Naive thymus-derived CD4-positive, alpha-beta T cell (primary cell): ENCODE data around the gene MS4A12. TPM values are rescaled to one million over a fixed set of nuclear protein-coding genes. Genes with fewer than 3 reads are reported as not detected.
"Not testable (repeated sequence)": the region's sequence is repeated elsewhere in the genome, so short reads cannot be mapped to it uniquely, and the experiment has no call there.

ENCODE experiments used
- ATAC-seq: fragments of 150-1000 bp; cut with Tn5 transposase; 2 replicates; pipeline ENCODE4 v1.10.0; 2021; ENCODE audit warnings: mild to moderate bottlenecking, moderate library complexity
- CTCF ChIA-PET: fragments of 350-600 bp; sonication (Branson Sonifier 250); formaldehyde crosslinking; loops from one replicate; lab custom pipeline; 2021; ENCODE audit warnings: antibody characterized with exemption; lab: Charles Lee
- POLR2A ChIA-PET: fragments of 350-600 bp; sonication (Branson Sonifier 250); formaldehyde crosslinking; loops from one replicate; lab custom pipeline; 2021; ENCODE audit warnings: antibody characterized with exemption, inconsistent platforms; lab: Charles Lee
- DNase-seq, 9 donors: peaks; one replicate each; pipeline versions ENCODE4 v3.0.0 to v3.0.0-alpha.2; 2020 to 2022; ENCODE audit warnings: mixed read lengths in 1 of 9
- H3K27ac ChIP-seq: one replicate; pipeline ENCODE4 v1.7.0; 2013; ENCODE audit warnings: mild to moderate bottlenecking, low read depth, low read length, moderate library complexity
- H3K27me3 ChIP-seq, 2 donors: one replicate each; pipeline ENCODE4 v1.7.0; 2013; ENCODE audit warnings: low read length in 2 of 2, mild to moderate bottlenecking in 2 of 2, moderate library complexity in 2 of 2; ENCODE audit not compliant: control insufficient read depth in 2 of 2, insufficient read depth in 2 of 2
- H3K36me3 ChIP-seq, 3 experiments: 1 replicate in 2 of 3; 2 replicates in 1 of 3; pipeline ENCODE4 v1.7.0; 2013; ENCODE audit warnings: low read length in 3 of 3, mild to moderate bottlenecking in 3 of 3, moderate library complexity in 1 of 3; ENCODE audit not compliant: insufficient read depth in 3 of 3, control insufficient read depth in 2 of 3
- H3K4me1 ChIP-seq, 2 donors: one replicate each; pipeline ENCODE4 v1.7.0; 2013; ENCODE audit warnings: low read length in 2 of 2, mild to moderate bottlenecking in 2 of 2, moderate library complexity in 1 of 2; ENCODE audit not compliant: control insufficient read depth in 2 of 2, insufficient read depth in 2 of 2
- H3K4me3 ChIP-seq: 2 replicates; pipeline ENCODE4 v1.7.0; 2013; ENCODE audit warnings: mild to moderate bottlenecking, low read length
- H3K9me3 ChIP-seq, 3 experiments: 1 replicate in 2 of 3; 2 replicates in 1 of 3; pipeline ENCODE4 v1.7.0; 2013; ENCODE audit warnings: low read length in 3 of 3; ENCODE audit not compliant: control insufficient read depth in 2 of 3
- H3K27ac Mint-ChIP-seq, 9 donors: one replicate each; pipeline ENCODE4 v1.8.0; 2020 to 2022; ENCODE audit warnings: mixed read lengths in 9 of 9, mild to moderate bottlenecking in 8 of 9, moderate library complexity in 5 of 9, inconsistent platforms in 2 of 9
- H3K27me3 Mint-ChIP-seq, 5 donors: one replicate each; pipeline ENCODE4 v1.8.0; 2021 to 2022; ENCODE audit warnings: mixed read lengths in 5 of 5, mild to moderate bottlenecking in 1 of 5
- H3K36me3 Mint-ChIP-seq, 5 donors: one replicate each; pipeline ENCODE4 v1.8.0; 2020 to 2022; ENCODE audit warnings: mixed read lengths in 5 of 5, mild to moderate bottlenecking in 3 of 5, inconsistent platforms in 1 of 5
- H3K4me1 Mint-ChIP-seq, 7 donors: one replicate each; pipeline ENCODE4 v1.8.0; 2020 to 2022; ENCODE audit warnings: mixed read lengths in 7 of 7, mild to moderate bottlenecking in 3 of 7, inconsistent platforms in 1 of 7
- H3K4me3 Mint-ChIP-seq, 10 donors: one replicate each; pipeline ENCODE4 v1.8.0; 2020 to 2022; ENCODE audit warnings: mild to moderate bottlenecking in 10 of 10, mixed read lengths in 10 of 10, moderate library complexity in 6 of 10, inconsistent platforms in 2 of 10
- H3K9me3 Mint-ChIP-seq, 11 donors: one replicate each; pipeline ENCODE4 v1.8.0; 2020 to 2022; ENCODE audit warnings: mixed read lengths in 11 of 11, mild to moderate bottlenecking in 4 of 11, inconsistent platforms in 1 of 11, moderate library complexity in 1 of 11
- intact Hi-C, 2 donors: fragments of 100-400 bp; cut with micrococcal nuclease; formaldehyde crosslinking; loops; one replicate each; pipeline ENCODE4 v1.15.1; 2023
- polyA plus RNA-seq, 2 donors: library from polyadenylated mRNA; unstranded; fragments of 300-500 nt; fragmentation: Illumina TruSeq; gene quantifications; one replicate each; pipeline ENCODE4 v1.2.3, GENCODE V29; 2021
- total RNA-seq, 6 experiments: library from RNA in 5 of 6; stranded (reverse) in 5 of 6; gene quantifications; 1 replicate in 5 of 6; 2 replicates in 1 of 6; pipeline ENCODE4 v1.2.3 and lab custom pipeline; 2021 to 2026

MS4A12 gene
- total and polyA plus RNA-seq, 7 experiments from 2014 or later = not detected

- Mint-ChIP-seq H3K27me3 (peaks cover 9 to 29% (median 21%) of the 10 kb centered on the region in 5 donors), H3K9me3 (peaks cover 0 to 26% (median 7%) of the 10 kb centered on the region in 11 donors)
- intact Hi-C loops, H3K36me3 ChIP-seq, H3K4me3 Mint-ChIP-seq, ATAC-seq, CTCF ChIA-PET, POLR2A ChIA-PET, H3K36me3 Mint-ChIP-seq, H3K4me3 ChIP-seq, H3K4me1 Mint-ChIP-seq, H3K4me1 ChIP-seq, H3K27ac Mint-ChIP-seq, DNase-seq, H3K27me3 ChIP-seq, H3K27ac ChIP-seq, H3K9me3 ChIP-seq: not testable (repeated sequence)
Measured at GRCh38 chr11:60509609-60510008, 17.0 kb downstream of the MS4A12 start.

- H3K4me1 ChIP-seq, H3K4me3 ChIP-seq, H3K36me3 Mint-ChIP-seq, H3K4me3 Mint-ChIP-seq, ATAC-seq, intact Hi-C loops, DNase-seq, H3K9me3 ChIP-seq, H3K27me3 ChIP-seq, CTCF ChIA-PET, H3K4me1 Mint-ChIP-seq, H3K36me3 ChIP-seq, H3K27ac Mint-ChIP-seq, POLR2A ChIA-PET, H3K27ac ChIP-seq: not testable (repeated sequence)
- Mint-ChIP-seq H3K9me3 (peaks cover 0 to 26% (median 7%) of the 10 kb centered on the region in 11 donors), H3K27me3 (peaks cover 11 to 29% (median 19%) of the 10 kb centered on the region in 5 donors)
Measured at GRCh38 chr11:60510209-60510608, 17.6 kb downstream of the MS4A12 start.

GRCh38 chr11:60511393-60511792, 18.8 kb downstream of the MS4A12 start:
- H3K27me3 Mint-ChIP-seq = peaks cover 9 to 36% (median 20%) of the 10 kb centered on the region in 5 donors
- CTCF ChIA-PET = no interaction called here
- Histone ChIP-seq H3K36me3 (no peaks in the 10 kb centered on the region), H3K27ac (no peak overlapping the region), H3K4me3 (no peak overlapping the region), H3K27me3 (peaks cover 0 to 3% of the 10 kb centered on the region in 2 donors), H3K9me3 (no peaks in the 10 kb centered on the region), H3K4me1 (no peaks in the 10 kb centered on the region)
- DNase-seq (no peak), ATAC-seq (no peak)
- intact Hi-C loops = no loop called here
- POLR2A ChIA-PET = no interaction called here
- peaks cover 0 to 4% (median 0%) of the 10 kb centered on the region in 5 donors for H3K36me3 Mint-ChIP-seq
- peaks cover 0 to 26% (median 7%) of the 10 kb centered on the region in 11 donors for H3K9me3 Mint-ChIP-seq
- H3K27ac Mint-ChIP-seq = no peak overlapping the region
- peaks cover 0 to 1% (median 0%) of the 10 kb centered on the region in 7 donors for H3K4me1 Mint-ChIP-seq
- H3K4me3 Mint-ChIP-seq = no peak overlapping the region

GRCh38 chr11:60512651-60513225, 20.2 kb downstream of the MS4A12 start:
- intact Hi-C loops = no loop called here
- ATAC-seq = no peak
- H3K27ac ChIP-seq = no peak overlapping the region
- H3K27ac Mint-ChIP-seq = no peak overlapping the region
- no peaks in the 10 kb centered on the region for H3K9me3 ChIP-seq
- peaks cover 0 to 23% (median 7%) of the 10 kb centered on the region in 11 donors for H3K9me3 Mint-ChIP-seq
- peaks cover 0 to 3% (median 0%) of the 10 kb centered on the region in 5 donors for H3K36me3 Mint-ChIP-seq
- H3K4me1 Mint-ChIP-seq = peaks cover 0 to 1% (median 0%) of the 10 kb centered on the region in 7 donors
- DNase-seq = no peak
- peaks cover 0 to 3% of the 10 kb centered on the region in 2 donors for H3K27me3 ChIP-seq
- H3K27me3 Mint-ChIP-seq = peaks cover 2 to 25% (median 17%) of the 10 kb centered on the region in 5 donors
- H3K4me3 Mint-ChIP-seq = no peak overlapping the region
- ChIA-PET POLR2A (no interaction called here), CTCF (no interaction called here)
- no peaks in the 10 kb centered on the region for H3K36me3 ChIP-seq
- H3K4me1 ChIP-seq = no peaks in the 10 kb centered on the region
- no peak overlapping the region for H3K4me3 ChIP-seq

GRCh38 chr11:60513496-60514460, 21.2 kb downstream of the MS4A12 start:
- no peaks in the 10 kb centered on the region for H3K9me3 ChIP-seq
- H3K4me3 ChIP-seq = no peak overlapping the region
- Mint-ChIP-seq H3K27me3 (peaks cover 4 to 24% (median 22%) of the 10 kb centered on the region in 5 donors), H3K9me3 (peaks cover 0 to 17% (median 5%) of the 10 kb centered on the region in 11 donors), H3K4me1 (peaks cover 0 to 1% (median 0%) of the 10 kb centered on the region in 7 donors), H3K36me3 (no peaks in the 10 kb centered on the region), H3K4me3 (no peak overlapping the region), H3K27ac (no peak overlapping the region)
- ChIA-PET CTCF (no interaction called here), POLR2A (no interaction called here)
- DNase-seq = no peak
- intact Hi-C loops = no loop called here
- no peak for ATAC-seq
- peaks cover 0 to 3% of the 10 kb centered on the region in 2 donors for H3K27me3 ChIP-seq
- no peak overlapping the region for H3K27ac ChIP-seq
- no peaks in the 10 kb centered on the region for H3K36me3 ChIP-seq
- no peaks in the 10 kb centered on the region for H3K4me1 ChIP-seq

GRCh38 chr11:60515144-60515855, 22.7 kb downstream of the MS4A12 start, which contains the start of gene MS4A13:
Gene MS4A13, plus strand, starts transcription at chr11:60515392. Its CDS starts 2,692 bp downstream, at chr11:60518084.
- peaks cover 5 to 34% (median 32%) of the 10 kb centered on the region in 5 donors for H3K27me3 Mint-ChIP-seq
- peaks cover 0 to 1% (median 0%) of the 10 kb centered on the region in 7 donors for H3K4me1 Mint-ChIP-seq

More at GRCh38 chr11:60515144-60515855, 22.7 kb downstream of the MS4A12 start, which contains the start of gene MS4A13:
- Histone ChIP-seq H3K4me3 (no peak within 1 kb of the TSS), H3K27ac (no peak within 1 kb of the TSS), H3K27me3 (peaks cover 0 to 3% of the 10 kb centered on the region in 2 donors), H3K36me3 (no peaks in the 10 kb centered on the region), H3K9me3 (no peaks in the 10 kb centered on the region), H3K4me1 (no peaks in the 10 kb centered on the region)
- ChIA-PET POLR2A (no interaction called here), CTCF (no interaction called here)
- H3K36me3 Mint-ChIP-seq = peaks cover 0 to 9% (median 0%) of the 10 kb centered on the region in 5 donors
- H3K27ac Mint-ChIP-seq = no peak within 1 kb of the TSS
- no peak within 1 kb of the TSS for H3K4me3 Mint-ChIP-seq
- H3K9me3 Mint-ChIP-seq = peaks cover 0 to 23% (median 6%) of the 10 kb centered on the region in 11 donors
- intact Hi-C loops = no loop called here
- no peak for DNase-seq
- ATAC-seq = no peak
